AG09319 (cell line): Measurements from ENCODE around the gene SCAMP4.
A peak's percentile ranks its signal among the peaks of the same experiment; 100 is the strongest.

Experiments used
- DNase-seq: peaks from one replicate; pipeline ENCODE4 v3.0.0-alpha.2; 2010; ENCODE audit warnings: low read depth; ENCODE audit errors: extremely low read depth
- TF ChIP-seq, protein P1 (sequence below): IDR thresholded peaks from 2 replicates; pipeline ENCODE4 v1.5.1; 2011; ENCODE audit warnings: low read depth, mild to moderate bottlenecking, inconsistent platforms, low read length, moderate library complexity

Gene SCAMP4

DNA sequence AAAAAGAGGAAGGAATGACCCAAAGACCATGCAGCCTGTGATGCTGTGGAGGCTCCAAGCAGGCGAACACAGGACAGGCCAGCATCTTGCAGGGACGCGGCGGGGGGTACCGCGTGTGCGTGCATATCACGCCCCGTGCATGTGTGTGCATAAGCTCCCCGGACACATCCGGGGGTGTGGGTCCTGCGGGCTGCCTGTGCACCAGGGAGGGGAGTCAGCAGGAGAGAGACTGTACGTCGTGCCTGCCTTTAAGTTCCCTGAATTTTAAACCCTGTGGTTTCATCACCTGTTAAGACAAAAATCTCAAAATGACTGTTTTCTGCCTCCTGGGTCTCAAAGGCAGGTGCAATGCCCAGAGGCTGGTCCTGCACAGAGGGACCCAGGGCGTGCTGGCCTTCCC lies 16.6 kb downstream of the SCAMP4 start:
- no peak for DNase-seq
- TF ChIP-seq, protein P1, sequence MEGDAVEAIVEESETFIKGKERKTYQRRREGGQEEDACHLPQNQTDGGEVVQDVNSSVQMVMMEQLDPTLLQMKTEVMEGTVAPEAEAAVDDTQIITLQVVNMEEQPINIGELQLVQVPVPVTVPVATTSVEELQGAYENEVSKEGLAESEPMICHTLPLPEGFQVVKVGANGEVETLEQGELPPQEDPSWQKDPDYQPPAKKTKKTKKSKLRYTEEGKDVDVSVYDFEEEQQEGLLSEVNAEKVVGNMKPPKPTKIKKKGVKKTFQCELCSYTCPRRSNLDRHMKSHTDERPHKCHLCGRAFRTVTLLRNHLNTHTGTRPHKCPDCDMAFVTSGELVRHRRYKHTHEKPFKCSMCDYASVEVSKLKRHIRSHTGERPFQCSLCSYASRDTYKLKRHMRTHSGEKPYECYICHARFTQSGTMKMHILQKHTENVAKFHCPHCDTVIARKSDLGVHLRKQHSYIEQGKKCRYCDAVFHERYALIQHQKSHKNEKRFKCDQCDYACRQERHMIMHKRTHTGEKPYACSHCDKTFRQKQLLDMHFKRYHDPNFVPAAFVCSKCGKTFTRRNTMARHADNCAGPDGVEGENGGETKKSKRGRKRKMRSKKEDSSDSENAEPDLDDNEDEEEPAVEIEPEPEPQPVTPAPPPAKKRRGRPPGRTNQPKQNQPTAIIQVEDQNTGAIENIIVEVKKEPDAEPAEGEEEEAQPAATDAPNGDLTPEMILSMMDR = no peak

DNA sequence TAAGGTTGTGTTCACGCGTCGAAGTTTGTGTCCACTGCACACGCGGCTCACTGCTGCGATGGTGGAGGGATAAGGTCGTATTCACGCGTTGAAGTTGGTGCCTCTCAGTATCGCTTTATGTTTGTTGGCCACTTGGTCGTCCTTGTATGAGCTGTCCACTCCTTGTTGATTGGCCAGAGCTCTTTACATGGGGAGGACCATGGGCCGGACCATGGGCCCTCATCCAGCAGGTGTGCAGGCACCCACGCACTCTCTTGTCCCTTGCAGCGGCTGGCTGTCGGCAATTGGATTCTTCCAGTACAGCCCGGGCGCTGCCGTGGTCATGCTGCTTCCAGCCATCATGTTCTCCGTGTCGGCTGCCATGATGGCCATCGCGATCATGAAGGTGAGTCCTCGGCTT lies 17.6 kb downstream of the SCAMP4 start:
- DNase-seq = no peak
- TF ChIP-seq, protein P1 = no peak

GRCh38 chr19:1923319-1923718 lies 18.1 kb downstream of the SCAMP4 start:
- TF ChIP-seq, protein P1 = no peak
- no peak for DNase-seq

- TF ChIP-seq, protein P1 = no peak
These were observed 19.2 kb downstream of the SCAMP4 start for GRCh38 chr19:1924320-1924961.

GRCh38 chr19:1925544-1925943 lies 20.3 kb downstream of the SCAMP4 start:
- TF ChIP-seq, protein P1 = no peak
- DNase-seq = no peak

More at GRCh38 chr19:1924320-1924961, 19.2 kb downstream of the SCAMP4 start:
- DNase-seq = no peak

GRCh38 chr19:1929021-1929742 lies 24.0 kb downstream of the SCAMP4 start:
- TF ChIP-seq, protein P1 = peak; percentile 90
- no peak for DNase-seq

- TF ChIP-seq, protein P1 = no peak
- no peak for DNase-seq
These were observed 26.2 kb downstream of the SCAMP4 start for GRCh38 chr19:1931445-1931844.
